Measurements from ENCODE around the gene VAMP5. TPM values are rescaled to one million over a fixed set of nuclear protein-coding genes. Genes with fewer than 3 reads are reported as not detected.

Gene VAMP5
- total and polyA plus RNA-seq, 10 of the 15 experiments (the other 5 are each of a cell fraction or from before 2014, with no cell fraction given) = 3.8 to 52.7 (median 24.1) TPM

DNA sequence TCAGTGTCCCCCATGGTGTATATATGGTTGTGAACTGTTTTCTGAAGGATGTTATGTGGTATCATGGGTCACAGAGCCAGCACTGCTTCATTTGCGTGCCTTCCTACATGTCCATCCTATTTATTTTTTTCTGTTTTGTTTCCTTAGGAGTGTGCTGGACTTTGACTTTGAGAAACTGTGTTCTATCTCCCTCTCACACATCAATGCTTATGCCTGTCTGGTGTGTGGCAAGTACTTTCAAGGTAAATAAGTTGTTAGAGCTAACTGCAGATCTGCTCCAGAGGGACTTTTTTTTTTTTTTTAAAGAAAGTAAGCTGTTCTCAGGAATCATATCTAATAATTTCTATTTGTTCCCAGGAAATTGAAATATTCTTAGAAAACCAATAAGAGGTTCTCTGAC, 37.1 kb downstream of the VAMP5 start (continued):
- TF ChIP-seq, protein P1, sequence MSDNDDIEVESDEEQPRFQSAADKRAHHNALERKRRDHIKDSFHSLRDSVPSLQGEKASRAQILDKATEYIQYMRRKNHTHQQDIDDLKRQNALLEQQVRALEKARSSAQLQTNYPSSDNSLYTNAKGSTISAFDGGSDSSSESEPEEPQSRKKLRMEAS (IDR thresholded peaks at IDR 0.05; ENCODE audit: low read depth, low read length) = no peak
- TF ChIP-seq, protein P2, sequence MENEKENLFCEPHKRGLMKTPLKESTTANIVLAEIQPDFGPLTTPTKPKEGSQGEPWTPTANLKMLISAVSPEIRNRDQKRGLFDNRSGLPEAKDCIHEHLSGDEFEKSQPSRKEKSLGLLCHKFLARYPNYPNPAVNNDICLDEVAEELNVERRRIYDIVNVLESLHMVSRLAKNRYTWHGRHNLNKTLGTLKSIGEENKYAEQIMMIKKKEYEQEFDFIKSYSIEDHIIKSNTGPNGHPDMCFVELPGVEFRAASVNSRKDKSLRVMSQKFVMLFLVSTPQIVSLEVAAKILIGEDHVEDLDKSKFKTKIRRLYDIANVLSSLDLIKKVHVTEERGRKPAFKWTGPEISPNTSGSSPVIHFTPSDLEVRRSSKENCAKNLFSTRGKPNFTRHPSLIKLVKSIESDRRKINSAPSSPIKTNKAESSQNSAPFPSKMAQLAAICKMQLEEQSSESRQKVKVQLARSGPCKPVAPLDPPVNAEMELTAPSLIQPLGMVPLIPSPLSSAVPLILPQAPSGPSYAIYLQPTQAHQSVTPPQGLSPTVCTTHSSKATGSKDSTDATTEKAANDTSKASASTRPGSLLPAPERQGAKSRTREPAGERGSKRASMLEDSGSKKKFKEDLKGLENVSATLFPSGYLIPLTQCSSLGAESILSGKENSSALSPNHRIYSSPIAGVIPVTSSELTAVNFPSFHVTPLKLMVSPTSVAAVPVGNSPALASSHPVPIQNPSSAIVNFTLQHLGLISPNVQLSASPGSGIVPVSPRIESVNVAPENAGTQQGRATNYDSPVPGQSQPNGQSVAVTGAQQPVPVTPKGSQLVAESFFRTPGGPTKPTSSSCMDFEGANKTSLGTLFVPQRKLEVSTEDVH (IDR thresholded peaks at IDR 0.05; ENCODE audit: low read depth, partially characterized antibody) = no peak
- TF ChIP-seq RUNX3 (IDR thresholded peaks at IDR 0.05; ENCODE audit: low read length) (no peak), PML (IDR thresholded peaks at IDR 0.05; ENCODE audit: low read length) (no peak)

DNA sequence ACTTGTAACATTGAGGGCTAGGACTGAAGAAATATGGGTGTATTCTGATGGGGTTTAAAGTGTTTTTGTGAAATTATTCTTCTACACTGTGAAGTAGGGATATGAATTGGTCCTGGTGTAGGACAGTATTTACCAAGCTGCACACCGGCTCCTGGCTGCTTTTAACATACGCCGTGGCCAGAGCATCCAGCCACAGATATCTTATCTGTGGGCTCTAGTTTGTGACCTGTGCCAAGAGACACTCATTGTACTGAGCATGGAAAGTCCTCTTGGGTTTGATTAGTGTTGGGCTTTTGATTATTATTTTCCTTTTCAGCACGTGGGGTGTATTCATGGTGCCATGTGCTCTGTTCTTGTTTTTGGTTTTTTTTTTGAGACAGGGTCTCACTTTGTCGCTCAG, 39.8 kb downstream of the VAMP5 start:
- H2AFZ ChIP-seq (ENCODE audit: control insufficient read depth, low read depth, low read length) = no peak overlapping the region
- CTCF ChIA-PET = no interaction called here
- WGBS (ENCODE audit: insufficient coverage, insufficient replicate concordance, low lambda C conversion rate, missing lambda C conversion rate) = 98% methylated on average over 5 of the region's 5 CpGs
- H3K4me3 ChIP-seq = no peak overlapping the region
- H3K27me3 ChIP-seq (replicated peaks in 1 of 2; ENCODE audit: control insufficient read depth in 2 of 2, insufficient read depth in 2 of 2, low read length in 1 of 2) = no peaks in the 10 kb centered on the region
- RAD21 ChIA-PET (ENCODE audit: unreplicated experiment) = no interaction called here
- ATAC-seq (no peak), FAIRE-seq (no peak), DNase-seq (ENCODE audit: low read depth, low spot score) (no peak)
- H3K4me1 ChIP-seq (ENCODE audit: control insufficient read depth, insufficient read depth, low read length) = no peaks in the 10 kb centered on the region
- peaks cover 4 to 34% of the 10 kb centered on the region in 2 experiments for H3K36me3 ChIP-seq (ENCODE audit: control insufficient read depth in 2 of 2, insufficient read depth in 2 of 2, low read length in 1 of 2)
- in situ Hi-C loops (cut with MboI) = no loop called here
- SMC1A ChIA-PET (ENCODE audit: uncharacterized antibody, unreplicated experiment) = no interaction called here
- POLR2A ChIA-PET = no interaction called here
- H3K79me2 ChIP-seq (ENCODE audit: control insufficient read depth, insufficient read depth, low read length) = peaks cover 6% of the 10 kb centered on the region
- no peaks in the 10 kb centered on the region for H3K9me3 ChIP-seq (replicated peaks; ENCODE audit: control insufficient read depth, insufficient read depth, low read length)
- H3K4me2 ChIP-seq (ENCODE audit: control insufficient read depth, insufficient read depth) = no peak overlapping the region
- H4K20me1 ChIP-seq (ENCODE audit: control insufficient read depth, insufficient read depth) = no peaks in the 10 kb centered on the region
- H3K9ac ChIP-seq (ENCODE audit: control insufficient read depth, insufficient read depth, low read length) = no peak overlapping the region
- no peak overlapping the region for H3K27ac ChIP-seq (ENCODE audit: control insufficient read depth, insufficient read depth)
- BruUV-seq (replicated peaks) = no TSS peak
- intact Hi-C loops (cut with micrococcal nuclease; ENCODE audit: unreplicated experiment) = no loop called here
- TF ChIP-seq PAX5 (IDR thresholded peaks at IDR 0.05; ENCODE audit: borderline replicate concordance, low read depth, low read length) (no peak), SRF (IDR thresholded peaks at IDR 0.05; ENCODE audit: low read depth in 2 of 2, low read length in 2 of 2) (no peak), ETV6 (conservative IDR thresholded peaks at IDR 0.05 in 1 of 2, IDR thresholded peaks at IDR 0.05 in 1 of 2; ENCODE audit: borderline replicate concordance in 1 of 2, low read depth in 1 of 2) (no peak), KAT2A (conservative IDR thresholded peaks at IDR 0.05; ENCODE audit: control insufficient read depth, low read depth, low read length) (no peak), SP1 (IDR thresholded peaks at IDR 0.05; ENCODE audit: low read depth, low read length) (no peak), EED (IDR thresholded peaks at IDR 0.05; ENCODE audit: low read depth) (no peak), ZNF217 (IDR thresholded peaks at IDR 0.05) (no peak), EP300 (IDR thresholded peaks at IDR 0.05; ENCODE audit: borderline replicate concordance in 1 of 2, control insufficient read depth in 1 of 2, low read depth in 2 of 2, low read length in 2 of 2) (no peak), CREM (IDR thresholded peaks at IDR 0.05; ENCODE audit: low read depth) (no peak), GABPA (IDR thresholded peaks at IDR 0.05; ENCODE audit: low read depth) (no peak), KLF5 (IDR thresholded peaks at IDR 0.05; ENCODE audit: partially characterized antibody) (no peak), TCF3 (IDR thresholded peaks at IDR 0.05; ENCODE audit: borderline replicate concordance, insufficient read depth, low read depth, low read length) (no peak), IKZF2 (IDR thresholded peaks at IDR 0.05) (no peak)
- TF ChIP-seq, protein P3, sequence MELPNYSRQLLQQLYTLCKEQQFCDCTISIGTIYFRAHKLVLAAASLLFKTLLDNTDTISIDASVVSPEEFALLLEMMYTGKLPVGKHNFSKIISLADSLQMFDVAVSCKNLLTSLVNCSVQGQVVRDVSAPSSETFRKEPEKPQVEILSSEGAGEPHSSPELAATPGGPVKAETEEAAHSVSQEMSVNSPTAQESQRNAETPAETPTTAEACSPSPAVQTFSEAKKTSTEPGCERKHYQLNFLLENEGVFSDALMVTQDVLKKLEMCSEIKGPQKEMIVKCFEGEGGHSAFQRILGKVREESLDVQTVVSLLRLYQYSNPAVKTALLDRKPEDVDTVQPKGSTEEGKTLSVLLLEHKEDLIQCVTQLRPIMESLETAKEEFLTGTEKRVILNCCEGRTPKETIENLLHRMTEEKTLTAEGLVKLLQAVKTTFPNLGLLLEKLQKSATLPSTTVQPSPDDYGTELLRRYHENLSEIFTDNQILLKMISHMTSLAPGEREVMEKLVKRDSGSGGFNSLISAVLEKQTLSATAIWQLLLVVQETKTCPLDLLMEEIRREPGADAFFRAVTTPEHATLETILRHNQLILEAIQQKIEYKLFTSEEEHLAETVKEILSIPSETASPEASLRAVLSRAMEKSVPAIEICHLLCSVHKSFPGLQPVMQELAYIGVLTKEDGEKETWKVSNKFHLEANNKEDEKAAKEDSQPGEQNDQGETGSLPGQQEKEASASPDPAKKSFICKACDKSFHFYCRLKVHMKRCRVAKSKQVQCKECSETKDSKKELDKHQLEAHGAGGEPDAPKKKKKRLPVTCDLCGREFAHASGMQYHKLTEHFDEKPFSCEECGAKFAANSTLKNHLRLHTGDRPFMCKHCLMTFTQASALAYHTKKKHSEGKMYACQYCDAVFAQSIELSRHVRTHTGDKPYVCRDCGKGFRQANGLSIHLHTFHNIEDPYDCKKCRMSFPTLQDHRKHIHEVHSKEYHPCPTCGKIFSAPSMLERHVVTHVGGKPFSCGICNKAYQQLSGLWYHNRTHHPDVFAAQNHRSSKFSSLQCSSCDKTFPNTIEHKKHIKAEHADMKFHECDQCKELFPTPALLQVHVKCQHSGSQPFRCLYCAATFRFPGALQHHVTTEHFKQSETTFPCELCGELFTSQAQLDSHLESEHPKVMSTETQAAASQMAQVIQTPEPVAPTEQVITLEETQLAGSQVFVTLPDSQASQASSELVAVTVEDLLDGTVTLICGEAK (IDR thresholded peaks at IDR 0.05; ENCODE audit: borderline replicate concordance) = no peak

Measured in GM12878 (cell line).